Limb (tissue), 2 donors: ENCODE measurements around the gene NUTM2B.
A peak's percentile ranks its signal among the peaks of the same experiment; 100 is the strongest.
"Not testable (repeated sequence)": the region's sequence is repeated elsewhere in the genome, so short reads cannot be mapped to it uniquely, and the experiment has no call there.

Experiments used
- DNase-seq, 2 donors: peaks; one replicate each; pipeline ENCODE4 v3.0.0-alpha.2; 2016; ENCODE audit errors: extremely low spot score in 2 of 2

Gene NUTM2B, protein sequence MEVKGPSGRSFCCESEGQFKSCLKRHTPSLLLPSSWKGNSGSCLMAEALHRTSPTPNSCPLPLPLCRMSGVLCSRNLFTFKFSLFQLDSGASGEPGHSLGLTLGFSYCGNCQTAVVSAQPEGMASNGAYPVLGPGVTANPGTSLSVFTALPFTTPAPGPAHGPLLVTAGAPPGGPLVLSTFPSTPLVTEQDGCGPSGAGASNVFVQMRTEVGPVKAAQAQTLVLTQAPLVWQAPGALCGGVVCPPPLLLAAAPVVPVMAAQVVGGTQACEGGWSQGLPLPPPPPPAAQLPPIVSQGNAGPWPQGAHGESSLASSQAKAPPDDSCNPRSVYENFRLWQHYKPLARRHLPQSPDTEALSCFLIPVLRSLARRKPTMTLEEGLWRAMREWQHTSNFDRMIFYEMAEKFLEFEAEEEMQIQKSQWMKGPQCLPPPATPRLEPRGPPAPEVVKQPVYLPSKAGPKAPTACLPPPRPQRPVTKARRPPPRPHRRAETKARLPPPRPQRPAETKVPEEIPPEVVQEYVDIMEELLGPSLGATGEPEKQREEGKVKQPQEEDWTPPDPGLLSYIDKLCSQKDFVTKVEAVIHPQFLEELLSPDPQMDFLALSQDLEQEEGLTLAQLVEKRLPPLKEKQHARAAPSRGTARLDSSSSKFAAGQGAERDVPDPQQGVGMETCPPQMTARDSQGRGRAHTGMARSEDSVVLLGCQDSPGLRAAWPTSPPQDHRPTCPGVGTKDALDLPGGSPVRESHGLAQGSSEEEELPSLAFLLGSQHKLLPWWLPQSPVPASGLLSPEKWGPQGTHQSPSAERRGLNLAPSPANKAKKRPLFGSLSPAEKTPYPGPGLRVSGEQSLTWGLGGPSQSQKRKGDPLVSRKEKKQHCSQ

DNA sequence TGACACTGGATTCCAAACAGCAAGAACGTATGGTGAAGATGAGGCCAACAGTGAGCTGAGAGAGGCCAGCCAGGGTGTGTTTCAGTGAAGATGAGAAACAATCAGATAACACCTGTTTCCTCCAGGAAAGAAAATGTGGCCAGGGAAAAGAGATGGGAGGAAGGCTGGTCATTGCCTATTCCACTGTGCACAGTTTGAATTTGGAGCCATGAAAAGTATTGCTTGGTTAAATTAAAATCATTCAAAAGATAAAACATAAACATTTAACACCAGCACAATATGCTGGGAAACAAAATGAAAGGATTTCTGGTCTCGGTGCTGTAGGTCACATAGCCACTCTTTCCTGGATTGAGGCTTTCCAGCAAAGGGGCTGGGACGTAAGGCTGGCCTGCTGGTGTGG, at the start of gene NUTM2B:
Gene NUTM2B (plus strand): TSS at position 301 of the 400 bp plus-strand sequence. CDS start 383 bp downstream, outside the sequence.
- DNase-seq: not testable (repeated sequence)

DNA sequence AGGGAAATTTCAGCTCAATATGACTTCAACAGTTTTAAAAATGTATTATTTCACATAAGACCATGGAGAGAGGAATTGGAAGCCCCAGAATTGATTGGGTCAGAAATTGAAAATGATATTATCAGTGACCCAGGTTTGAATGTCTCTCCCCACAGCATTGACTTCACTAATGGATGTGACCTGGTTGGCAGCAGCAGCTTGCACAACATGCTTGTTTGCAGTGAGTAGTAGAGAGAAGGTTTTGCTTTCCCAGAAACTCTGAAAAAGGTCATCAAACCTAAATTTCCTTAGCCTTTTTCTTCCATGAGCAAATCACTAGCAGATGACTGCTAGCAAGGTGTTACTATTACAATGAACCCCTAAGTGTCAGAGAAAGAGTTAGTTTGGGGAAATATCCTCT, 39.7 kb upstream of the NUTM2B start:
- not testable (repeated sequence) for DNase-seq

DNA sequence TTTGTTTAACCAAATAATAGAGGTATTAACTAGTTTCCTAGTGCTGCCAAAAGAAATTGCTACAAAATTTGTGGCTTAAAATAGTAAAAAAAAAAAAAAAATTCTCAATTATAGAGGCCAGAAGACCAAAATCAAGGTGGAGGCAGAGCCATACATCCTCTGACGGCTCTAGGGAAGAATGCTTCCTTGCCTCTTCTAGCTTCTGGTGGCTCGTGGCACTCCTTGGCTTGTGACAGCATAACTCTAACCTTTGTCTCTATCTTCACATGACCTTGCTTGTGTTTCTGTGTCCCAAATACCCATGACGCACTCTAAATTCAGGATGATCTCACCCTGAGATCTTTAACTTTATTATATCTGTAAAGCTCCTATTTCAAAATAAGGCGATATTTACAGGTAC, 38.3 kb upstream of the NUTM2B start:
- not testable (repeated sequence) for DNase-seq

DNA sequence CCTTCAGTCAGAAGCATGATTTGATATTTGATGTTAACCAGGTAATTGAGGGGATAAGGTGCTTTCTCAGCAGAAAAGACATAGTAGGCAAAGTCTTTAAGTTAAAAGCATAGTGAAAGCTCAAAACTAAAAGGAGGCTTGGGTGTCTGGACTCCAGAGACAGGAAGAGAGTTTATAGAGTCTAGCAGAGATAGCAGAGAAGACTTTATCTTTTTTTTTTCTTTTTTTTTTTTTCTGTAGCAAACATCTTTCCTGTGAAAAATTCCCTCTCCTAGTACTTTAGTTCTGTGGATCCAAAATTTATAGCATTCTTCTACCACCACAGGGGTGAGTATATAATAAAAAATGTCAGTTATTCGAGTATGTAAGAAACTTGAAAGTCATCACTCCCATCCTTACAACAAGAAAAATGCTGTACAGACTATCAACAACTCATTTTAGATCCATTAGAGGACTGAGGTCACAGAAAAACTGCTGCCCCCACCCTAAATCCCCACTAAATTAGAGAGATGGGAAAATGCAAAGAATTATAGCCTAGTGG, 33.7 kb upstream of the NUTM2B start:
- not testable (repeated sequence) for DNase-seq

DNA sequence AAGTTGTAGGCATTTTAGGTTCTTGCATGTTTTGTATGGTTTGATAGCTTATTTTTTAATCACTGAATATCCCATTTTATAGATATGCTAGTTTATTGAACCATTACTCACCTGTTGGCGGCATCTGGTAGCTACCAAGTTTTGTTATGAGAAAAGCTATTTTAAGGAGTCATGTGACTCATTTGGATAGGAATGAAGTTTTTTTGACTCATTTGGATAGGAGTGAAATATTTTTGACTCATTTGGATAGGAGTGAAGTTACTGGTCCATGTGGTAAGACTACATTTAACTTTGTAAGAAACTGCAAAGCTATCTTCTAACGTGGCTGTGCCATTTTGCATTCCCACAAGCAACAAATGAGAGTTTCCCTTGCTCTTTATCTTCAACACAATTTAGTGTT, 28.1 kb upstream of the NUTM2B start:
- not testable (repeated sequence) for DNase-seq

DNA sequence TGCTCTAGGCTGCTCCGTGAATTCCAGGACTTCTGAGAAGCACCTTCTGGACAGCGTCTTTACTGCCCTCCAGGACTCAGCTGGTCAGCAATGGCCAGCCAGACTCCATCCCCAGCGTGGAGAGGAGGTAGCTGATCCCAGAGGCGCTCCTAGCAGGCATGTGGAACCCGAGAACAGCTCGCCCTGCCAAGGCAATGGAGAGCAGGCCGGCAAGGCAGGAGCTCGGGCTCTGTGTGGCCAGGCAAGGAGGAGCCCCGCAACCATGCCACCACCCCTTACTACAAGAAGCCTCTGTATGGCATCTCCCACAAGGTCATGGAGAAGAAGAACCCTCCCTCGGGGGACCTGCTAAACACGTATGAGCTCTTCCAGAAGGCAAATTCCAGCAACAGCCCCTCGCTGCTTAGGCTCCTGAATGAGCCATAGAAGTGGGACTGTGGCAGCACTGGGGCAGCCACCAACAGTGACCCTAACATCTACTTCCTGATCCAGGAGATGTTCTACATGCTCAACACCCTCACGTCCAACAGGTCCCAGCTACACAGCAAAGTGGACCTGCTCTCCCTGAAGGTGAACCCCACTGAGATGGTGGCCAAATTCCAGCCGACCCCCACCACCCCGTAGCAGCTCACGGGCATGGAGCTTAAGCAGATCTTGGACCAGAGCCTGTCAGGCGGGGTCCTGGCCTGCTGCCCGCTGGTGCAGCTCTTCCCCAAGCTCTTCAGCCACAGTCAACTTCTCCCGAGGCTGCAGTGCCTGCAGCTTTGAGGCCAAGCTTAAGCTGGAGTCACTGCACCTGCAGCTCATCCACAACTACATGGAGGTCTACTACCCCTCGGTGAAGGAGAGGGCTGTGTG, 19.8 kb upstream of the NUTM2B start:
- not testable (repeated sequence) for DNase-seq

DNA sequence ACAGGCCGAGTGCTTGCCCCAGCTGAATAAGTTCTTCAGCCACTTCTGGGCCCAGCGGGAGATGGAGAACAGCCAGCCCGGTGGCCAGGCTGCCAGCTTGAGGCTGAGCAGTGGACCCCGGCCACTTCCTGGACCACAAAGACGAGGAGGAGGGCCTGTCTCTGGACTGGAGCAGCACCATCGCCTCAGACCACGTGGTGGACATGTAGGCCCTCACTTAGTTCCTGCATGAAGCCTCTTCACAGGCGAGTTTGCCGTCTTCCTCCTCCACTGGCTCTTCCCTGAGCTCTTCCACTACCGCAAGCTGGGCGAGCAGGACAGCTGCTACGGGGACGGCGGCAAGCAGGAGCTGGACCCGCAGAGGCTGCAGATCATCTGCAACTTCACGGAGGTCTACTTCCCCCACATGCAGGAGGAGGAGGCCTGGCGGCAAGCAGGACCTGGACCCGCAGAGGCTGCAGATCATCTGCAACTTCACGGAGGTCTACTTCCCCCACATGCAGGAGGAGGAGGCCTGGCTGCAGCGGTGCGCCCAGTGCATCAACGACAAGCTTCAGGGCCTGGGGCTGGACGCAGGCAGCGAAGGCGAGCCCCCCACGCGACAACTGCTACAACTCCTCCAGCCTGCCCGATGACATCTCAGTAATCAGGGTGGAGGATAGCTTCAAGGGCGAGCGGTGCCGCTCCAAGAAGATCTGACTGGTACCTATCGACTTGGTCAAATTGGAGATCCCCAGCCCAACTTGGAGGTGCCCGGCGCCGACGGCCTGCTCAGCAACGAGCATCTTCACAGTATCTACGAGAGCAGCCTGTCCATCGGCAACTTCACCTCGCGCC, 18.9 kb upstream of the NUTM2B start:
- not testable (repeated sequence) for DNase-seq

DNA sequence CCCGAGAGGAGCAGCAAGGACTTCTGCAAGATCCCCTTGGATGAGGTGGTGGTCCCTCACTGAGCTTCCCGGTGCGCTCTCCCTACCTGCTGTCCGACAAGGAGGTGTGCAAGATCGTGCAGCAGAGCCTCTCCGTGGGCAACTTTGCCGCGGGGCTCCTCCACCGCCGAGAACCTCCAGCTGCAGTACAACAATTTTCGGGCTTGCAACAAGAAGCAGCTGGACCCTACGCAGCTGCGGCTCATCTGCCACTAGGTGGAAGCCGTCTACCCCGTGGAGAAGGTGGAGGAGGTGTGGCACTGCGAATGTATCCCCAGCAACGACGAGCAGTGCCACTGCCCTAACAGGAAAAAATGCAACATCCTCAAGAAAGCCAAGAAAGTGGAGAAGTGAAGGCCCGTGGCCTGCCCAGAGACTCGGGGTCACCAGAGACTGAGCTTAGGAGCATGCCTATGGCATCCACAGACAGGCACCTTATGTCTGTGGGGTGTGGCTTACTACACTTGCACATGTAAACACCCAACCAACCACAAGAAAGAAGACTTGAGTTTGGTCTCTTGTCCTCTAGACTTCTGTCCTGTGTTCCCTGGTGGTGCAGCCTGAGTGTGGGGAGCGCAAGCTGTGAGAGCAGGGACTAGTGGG, 17.9 kb upstream of the NUTM2B start:
- peak in 1 of 2 donors; percentile 10 for DNase-seq

DNA sequence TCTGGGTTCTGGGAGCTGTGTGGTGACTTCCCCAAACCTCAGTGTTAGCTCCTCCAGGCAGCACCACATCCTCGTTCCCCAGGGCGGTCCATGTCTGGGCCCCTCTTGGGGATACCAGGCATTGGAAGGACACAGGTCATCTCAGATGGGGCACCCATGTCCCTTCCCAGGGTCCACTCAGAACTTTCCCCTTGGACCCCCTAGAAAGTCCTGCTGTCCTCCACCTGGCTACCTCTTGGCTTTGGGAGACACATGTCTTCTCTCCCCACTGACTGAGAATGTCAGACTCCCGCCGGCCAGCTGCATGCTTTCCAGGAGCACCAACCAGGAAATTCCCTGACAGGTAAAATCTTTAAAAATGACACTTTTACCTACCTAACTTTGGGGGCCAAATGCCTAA, 16.4 kb upstream of the NUTM2B start:
- DNase-seq: not testable (repeated sequence)

DNA sequence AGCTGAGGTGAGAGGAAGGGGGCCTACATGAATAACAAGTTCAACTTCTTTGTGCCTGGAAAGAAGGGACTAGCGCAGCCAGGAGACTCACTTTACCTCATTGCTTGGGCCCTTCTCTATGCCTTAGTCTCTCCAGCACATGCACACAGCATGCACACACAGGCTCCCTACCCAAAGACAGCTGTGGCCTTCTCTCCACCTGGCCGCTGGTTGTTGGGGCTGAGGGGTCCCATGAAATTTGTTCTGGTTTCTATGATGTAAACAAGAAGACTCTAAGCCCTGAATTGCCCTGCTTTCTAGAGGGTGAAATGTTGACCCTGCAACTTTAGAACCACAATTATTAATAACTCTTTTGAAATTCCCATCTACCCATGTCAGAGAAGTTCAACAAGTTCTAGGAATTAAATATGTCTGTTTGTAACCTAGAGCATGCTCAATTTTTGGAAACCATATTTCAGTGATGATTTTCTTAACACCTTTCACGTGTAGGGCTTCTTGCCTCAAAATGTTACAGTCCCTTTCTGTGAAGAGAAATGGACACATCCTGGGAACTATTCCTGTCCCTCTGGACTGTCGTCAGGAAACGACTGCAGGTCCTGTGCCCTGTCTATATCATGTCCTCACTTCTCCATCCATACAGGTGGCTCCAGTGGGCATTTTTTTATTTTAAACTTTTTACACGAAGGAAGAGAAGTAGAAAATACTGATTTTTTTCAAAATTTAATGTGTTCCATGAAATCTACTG, 15.4 kb upstream of the NUTM2B start:
- DNase-seq: not testable (repeated sequence)

DNA sequence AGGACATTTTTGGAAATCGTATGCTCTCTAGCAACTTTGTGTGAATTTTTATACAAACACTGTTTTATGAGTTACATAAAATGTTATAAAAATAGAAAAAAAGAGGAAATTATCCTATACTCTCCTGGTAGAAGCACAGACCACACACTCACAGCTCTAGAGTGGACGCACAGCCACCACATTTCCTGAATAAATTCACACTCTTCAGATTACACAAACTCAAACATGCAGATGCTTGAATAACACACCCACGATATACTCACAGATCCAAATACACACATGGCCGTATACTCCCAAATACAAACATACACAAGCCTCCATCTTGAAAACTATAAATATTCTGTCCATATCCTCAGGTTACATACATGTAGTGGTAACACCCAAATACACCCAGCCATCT, 14.2 kb upstream of the NUTM2B start:
- not testable (repeated sequence) for DNase-seq

DNA sequence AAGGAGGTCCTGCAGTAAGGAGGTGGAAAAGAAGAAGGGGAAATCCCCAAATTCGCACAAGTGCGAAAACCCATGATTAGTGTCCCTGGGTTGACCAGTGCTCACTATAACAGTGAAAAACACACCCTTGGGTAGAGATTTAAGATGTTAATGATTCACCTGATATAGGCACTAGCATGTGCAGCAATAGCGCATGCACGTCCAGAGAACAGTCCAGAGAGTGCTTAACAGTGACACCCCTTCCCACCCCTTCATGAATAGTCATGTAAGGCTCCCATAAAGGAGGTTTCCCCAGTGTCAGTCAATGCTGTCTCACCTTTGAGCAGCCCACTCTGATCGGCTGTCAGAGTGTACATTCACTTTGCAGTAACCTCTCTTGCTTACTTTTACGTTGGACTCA, 6.4 kb upstream of the NUTM2B start:
- DNase-seq: not testable (repeated sequence)

DNA sequence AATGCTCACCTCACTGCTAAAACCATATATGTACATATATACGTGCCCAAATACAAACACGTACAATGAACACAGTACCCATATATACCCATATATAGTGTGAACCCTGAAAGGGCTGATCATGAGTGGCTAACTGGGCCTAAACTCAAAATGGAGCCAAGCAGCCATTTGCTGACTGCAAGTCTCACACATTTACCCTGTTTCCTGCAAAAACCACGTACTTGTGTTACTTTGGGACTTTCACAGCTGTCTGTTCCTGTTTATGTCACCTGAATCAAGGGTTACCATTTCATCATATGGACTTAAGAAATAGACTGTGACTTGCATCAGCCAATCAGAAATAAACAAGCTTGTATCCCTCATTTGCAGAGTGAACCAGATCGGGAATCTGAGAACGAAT, 5.9 kb upstream of the NUTM2B start:
- not testable (repeated sequence) for DNase-seq

DNA sequence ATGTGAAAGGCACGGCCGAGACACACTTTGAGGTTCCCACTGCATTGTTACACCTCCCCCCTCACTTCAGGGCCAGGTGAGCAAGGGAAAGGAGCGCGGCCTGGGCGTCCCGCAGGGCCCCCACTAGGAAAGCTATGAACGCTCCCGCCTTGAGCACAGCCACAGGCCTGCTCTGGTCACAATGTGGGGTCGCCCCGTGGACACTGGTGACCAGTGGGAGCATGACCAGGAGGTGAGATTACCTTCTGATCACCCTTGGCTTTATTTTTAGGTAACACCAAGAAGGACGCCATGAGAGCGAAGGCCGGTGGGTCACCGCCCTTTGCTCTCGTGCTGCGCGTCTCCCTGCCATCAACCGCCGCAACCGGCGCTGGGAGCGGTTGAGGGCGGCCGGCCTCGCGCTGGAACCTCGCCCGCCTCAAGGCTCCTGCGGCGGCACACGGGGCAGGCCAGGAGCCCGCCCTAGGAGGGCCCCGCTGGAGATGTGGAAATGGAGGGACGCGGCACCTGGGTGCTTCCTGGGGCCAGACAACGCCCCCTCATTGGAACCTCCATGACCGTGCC, 2.6 kb upstream of the NUTM2B start:
- not testable (repeated sequence) for DNase-seq

DNA sequence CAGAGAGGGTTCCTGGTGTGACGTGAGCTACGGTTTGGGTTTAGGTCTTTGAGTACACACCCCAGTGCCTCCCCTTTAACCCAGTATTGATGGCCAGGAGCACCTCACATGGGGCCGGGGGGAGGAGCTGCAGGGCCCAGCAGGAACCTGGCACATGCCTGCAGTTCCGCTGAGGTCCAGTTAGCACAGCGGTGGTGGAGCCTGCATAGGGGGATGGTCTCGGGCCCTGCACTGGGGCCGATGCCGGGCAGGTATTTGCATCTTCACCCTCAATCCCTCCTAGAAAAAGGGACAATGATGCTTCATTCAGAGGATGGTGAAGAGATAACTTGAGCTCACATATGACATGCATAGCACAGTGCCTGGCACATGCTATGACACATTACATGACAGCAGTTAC, 4.0 kb downstream of the NUTM2B start:
- DNase-seq: not testable (repeated sequence)

DNA sequence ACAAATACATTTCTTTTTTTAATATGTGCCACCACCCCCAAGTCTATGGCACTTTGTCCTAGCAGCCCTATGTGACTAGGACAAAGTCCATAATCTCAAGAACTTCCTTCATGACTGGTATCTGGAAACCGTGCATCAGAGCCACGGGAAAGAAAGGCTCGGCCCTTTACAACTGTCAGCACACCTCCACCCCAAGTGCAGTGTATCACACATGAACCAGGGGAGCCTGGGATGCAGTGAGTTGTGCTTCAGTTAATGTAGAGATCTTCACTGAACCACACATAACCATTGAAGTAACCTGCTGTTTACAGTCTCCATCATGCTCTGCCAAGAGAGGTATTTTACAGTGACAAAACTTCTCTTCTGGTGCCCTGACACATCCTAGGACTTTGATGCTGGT, 11.9 kb downstream of the NUTM2B start:
- DNase-seq: not testable (repeated sequence)

DNA sequence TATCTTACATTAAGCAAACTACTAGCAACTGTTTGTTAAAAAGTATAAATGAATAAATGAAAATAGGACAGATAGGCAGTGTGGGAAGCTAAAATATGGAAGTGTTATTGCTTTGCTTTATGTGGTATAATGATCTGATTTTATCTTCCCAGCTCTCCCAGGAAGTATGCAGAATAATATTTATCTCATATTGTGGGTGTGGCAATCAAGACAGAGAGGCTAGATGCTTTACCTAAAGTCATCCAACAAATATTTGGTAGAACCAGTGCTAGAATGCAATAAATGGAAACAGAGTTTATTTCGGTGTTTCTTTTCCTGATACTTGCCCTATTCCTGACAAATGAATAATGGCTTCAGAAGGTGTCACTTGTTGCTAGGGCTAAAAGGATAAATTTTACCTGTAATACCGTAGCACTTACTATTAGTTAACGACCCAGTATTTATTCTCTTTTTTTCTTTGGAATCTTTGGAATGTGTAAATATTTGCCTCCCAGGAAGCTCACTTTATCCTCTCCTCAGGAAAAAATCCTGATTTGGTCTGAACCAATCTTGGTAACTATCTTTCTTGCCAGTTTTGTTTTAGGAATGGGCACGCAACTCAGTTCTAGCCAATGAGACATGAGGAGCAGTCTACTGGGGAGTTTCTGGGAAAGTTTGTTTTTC, 14.0 kb downstream of the NUTM2B start:
- not testable (repeated sequence) for DNase-seq

DNA sequence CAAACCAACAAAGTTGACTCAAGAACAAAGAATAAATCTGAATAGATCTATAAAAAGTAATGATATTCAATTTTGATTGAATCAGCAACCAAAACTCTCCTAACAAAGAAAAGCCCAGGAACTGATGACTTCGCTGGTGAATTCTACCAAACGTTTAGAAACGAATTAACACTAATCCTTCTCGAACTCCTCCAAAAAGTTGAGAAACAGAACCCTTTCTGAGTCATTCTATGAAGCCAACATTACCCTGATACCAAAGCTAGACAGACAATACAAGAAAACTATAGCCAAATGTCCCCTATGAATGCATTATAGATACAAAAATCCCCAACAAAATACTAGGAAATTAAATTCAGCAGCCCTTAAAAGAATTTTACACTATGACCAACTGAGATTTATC, 17.0 kb downstream of the NUTM2B start:
- not testable (repeated sequence) for DNase-seq
